GM12878 (cell line): Measurements from ENCODE around the gene MTMR6. TPM values are rescaled to one million over a fixed set of nuclear protein-coding genes. Genes with fewer than 3 reads are reported as not detected.

Experiments used
- ASH2L ChIP-seq: fragments of 300-600, 200-600 bp; sonication (generic); IDR thresholded peaks from 2 replicates; pipeline ENCODE4 v1.6.1; 2017; ENCODE audit warnings: low read depth, mild to moderate bottlenecking, borderline replicate concordance
- ATF3 ChIP-seq: IDR thresholded peaks from 2 replicates; pipeline ENCODE4 v1.6.1; 2011; ENCODE audit warnings: low read depth, mild to moderate bottlenecking, low read length, moderate library complexity, borderline replicate concordance; ENCODE audit errors: extremely low read depth
- BHLHE40 ChIP-seq, 2 experiments: fragments of 450-650 bp in 1 of 2; IDR thresholded peaks; 2 replicates each; pipeline ENCODE4 v1.6.1; 2011 to 2017; ENCODE audit warnings: low read depth in 2 of 2, borderline replicate concordance in 1 of 2, improper control_type of control experiment in 1 of 2, low read length in 1 of 2, mild to moderate bottlenecking in 1 of 2
- BMI1 ChIP-seq: fragments of 450-650 bp; IDR thresholded peaks from 2 replicates; pipeline ENCODE4 v1.6.1; 2016; ENCODE audit warnings: mild to moderate bottlenecking, moderate library complexity, borderline replicate concordance
- E2F4 ChIP-seq: IDR thresholded peaks from 2 replicates; pipeline ENCODE4 v1.6.1; 2012; ENCODE audit warnings: low read depth, low read length, improper control_type of control experiment
- E4F1 ChIP-seq: fragments of 450-650 bp; IDR thresholded peaks from 2 replicates; pipeline ENCODE4 v1.6.1; 2018; ENCODE audit warnings: borderline replicate concordance, mild to moderate bottlenecking; ENCODE audit not compliant: partially characterized antibody
- FOS ChIP-seq: IDR thresholded peaks from 3 replicates; pipeline ENCODE4 v1.6.1; 2011; ENCODE audit warnings: borderline replicate concordance; ENCODE audit not compliant: insufficient read length; ENCODE audit errors: extremely low read depth
- GABPA ChIP-seq: IDR thresholded peaks from 2 replicates; pipeline ENCODE4 v1.6.1; 2014; ENCODE audit warnings: antibody characterized with exemption, low read depth, mild to moderate bottlenecking, inconsistent platforms
- IRF3 ChIP-seq: fragments of 450-650 bp; IDR thresholded peaks from 2 replicates; pipeline ENCODE4 v1.6.1; 2014; ENCODE audit warnings: mild to moderate bottlenecking
- LARP7 ChIP-seq: fragments of 450-650 bp; IDR thresholded peaks from 2 replicates; pipeline ENCODE4 v1.6.1; 2017; ENCODE audit warnings: mild to moderate bottlenecking
- MEF2B ChIP-seq: fragments of 450-650 bp; IDR thresholded peaks from 2 replicates; pipeline ENCODE4 v1.6.1; 2018; ENCODE audit warnings: mild to moderate bottlenecking, moderate library complexity; ENCODE audit not compliant: partially characterized antibody, poor library complexity, severe bottlenecking
- MYB ChIP-seq: fragments of 150-350 bp; IDR thresholded peaks from 2 replicates; pipeline ENCODE4 v1.6.1; 2014; ENCODE audit warnings: mild to moderate bottlenecking, low read depth, low read length, borderline replicate concordance
- NR2F1 ChIP-seq: fragments of 450-650 bp; conservative IDR thresholded peaks from 2 replicates; pipeline ENCODE4 v1.6.1; 2017; ENCODE audit warnings: mild to moderate bottlenecking
- PAX5 ChIP-seq: IDR thresholded peaks from 2 replicates; pipeline ENCODE4 v1.6.1; 2011; ENCODE audit warnings: low read depth, low read length, borderline replicate concordance
- RELB ChIP-seq: fragments of 450-650 bp; IDR thresholded peaks from 2 replicates; pipeline ENCODE4 v1.6.1; 2017; ENCODE audit warnings: low read depth, mild to moderate bottlenecking, moderate library complexity
- SMAD5 ChIP-seq: IDR thresholded peaks from 2 replicates; pipeline ENCODE4 v1.6.1; 2016; ENCODE audit warnings: antibody characterized with exemption, low read depth
- SP1 ChIP-seq: IDR thresholded peaks from one replicate; pipeline ENCODE4 v1.6.1; 2011; ENCODE audit warnings: low read depth, low read length
- TAF1 ChIP-seq: IDR thresholded peaks from 2 replicates; pipeline ENCODE4 v1.6.1; 2011; ENCODE audit warnings: mild to moderate bottlenecking, low read depth, low read length, borderline replicate concordance
- WRNIP1 ChIP-seq: IDR thresholded peaks from 2 replicates; pipeline ENCODE4 v1.6.1; 2011; ENCODE audit warnings: low read depth, low read length, improper control_type of control experiment, borderline replicate concordance
- ZNF217 ChIP-seq: fragments of 450-650 bp; IDR thresholded peaks from 2 replicates; pipeline ENCODE4 v1.6.1; 2017; ENCODE audit warnings: antibody characterized with exemption, mild to moderate bottlenecking
- ZNF274 ChIP-seq: IDR thresholded peaks from one replicate; pipeline ENCODE4 v1.8.0; 2011; ENCODE audit not compliant: insufficient read length, insufficient read depth
- ZNF384 ChIP-seq: IDR thresholded peaks from 2 replicates; pipeline ENCODE4 v1.6.1; 2012; ENCODE audit warnings: low read depth, mild to moderate bottlenecking, low read length, improper control_type of control experiment, borderline replicate concordance
- polyA plus RNA-seq, 11 experiments: library from polyadenylated mRNA; depleted of rRNA in 4 of 11; unstranded in 6 of 11; stranded (reverse) in 5 of 11; fragments of >200 nt; fragmentation: Nextera tagmentation in 4 of 11; fragmentation: Illumina TruSeq in 1 of 11; extraction: Ambion mirVana in 4 of 11; extraction: Trizol in 1 of 11; gene quantifications; 1 replicate in 1 of 11; 2 replicates in 10 of 11; pipeline versions ENCODE4 v1.2.1 to v1.2.3, GENCODE V29; 2011 to 2016; ENCODE audit warnings: inconsistent platforms in 2 of 11, missing spikeins in 2 of 11, low read depth in 1 of 11
- total RNA-seq, 4 experiments: library from RNA; depleted of rRNA in 3 of 4; stranded (reverse); fragments of >200 nt in 3 of 4; fragmentation: Illumina TruSeq in 1 of 4; extraction: Trizol in 1 of 4; gene quantifications; 2 replicates each; pipeline versions ENCODE4 v1.2.1 to v1.2.3, GENCODE V29; 2013 to 2021

MTMR6 gene
- total and polyA plus RNA-seq, 10 of the 15 experiments (the other 5 are each of a cell fraction or from before 2014, with no cell fraction given), result 9.8 to 24.2 (median 16.0) TPM

- peak; percentile 68 for TF ChIP-seq RELB
- TF ChIP-seq NR2F1, result no peak
- peak; percentile 36; the same call in 1 of the 2 replicates for TF ChIP-seq E2F4
- no peak for TF ChIP-seq FOS
- TF ChIP-seq ZNF274, result no peak
- no peak for TF ChIP-seq ASH2L
- TF ChIP-seq LARP7, result peak; percentile 58
- peak; percentile 98 for TF ChIP-seq MEF2B
- peak; percentile 32; the same call in 1 of the 2 replicates for TF ChIP-seq MYB
- peak; percentile 81 for TF ChIP-seq BMI1
- TF ChIP-seq IRF3, result 0 out of 2 replicates have a peak, but pooled peaks have one; percentile 11
- TF ChIP-seq BHLHE40 (IDR thresholded peaks at IDR 0.05; ENCODE audit: borderline replicate concordance in 1 of 2, low read depth in 2 of 2, low read length in 1 of 2), result peak; percentile 78 to 82
- TF ChIP-seq WRNIP1, result no peak
- no peak; the same call in 1 of the 2 replicates for TF ChIP-seq SMAD5
- no peak for TF ChIP-seq ZNF217
- no peak for TF ChIP-seq ATF3
- TF ChIP-seq GABPA, result no peak
- TF ChIP-seq TAF1, result peak; percentile 61; the same call in 1 of the 2 replicates
- no peak for TF ChIP-seq SP1
- TF ChIP-seq PAX5, result 0 out of 2 replicates have a peak, but pooled peaks have one; percentile 36
- peak; percentile 74 for TF ChIP-seq E4F1
- TF ChIP-seq ZNF384, result 0 out of 2 replicates have a peak, but pooled peaks have one; percentile 14
Observed at GRCh38 chr13:25286969-25287961, at the start of gene MTMR6 (continued).
